Stimulated activated naive CD8-positive, alpha-beta T cell treated with anti-CD3 and anti-CD28 coated beads, Interleukin-15, Interleukin-2, amounts not matched to agents 100 ng/mL and 50 ng/mL, for 24 hours (primary cell): Measurements from ENCODE around the gene VPS33A.

Experiments used
- H3K27ac Mint-ChIP-seq: one replicate; pipeline ENCODE4 v1.8.0; 2021; ENCODE audit warnings: mild to moderate bottlenecking, mixed read lengths
- H3K27me3 Mint-ChIP-seq: one replicate; pipeline ENCODE4 v1.8.0; 2021; ENCODE audit warnings: mixed read lengths
- H3K36me3 Mint-ChIP-seq: one replicate; pipeline ENCODE4 v1.8.0; 2021; ENCODE audit warnings: low read depth, mixed read lengths
- H3K4me1 Mint-ChIP-seq: one replicate; pipeline ENCODE4 v1.8.0; 2021; ENCODE audit warnings: low read depth, mixed read lengths
- H3K4me3 Mint-ChIP-seq: one replicate; pipeline ENCODE4 v1.8.0; 2021; ENCODE audit warnings: mild to moderate bottlenecking, mixed read lengths
- H3K9me3 Mint-ChIP-seq: one replicate; pipeline ENCODE4 v1.8.0; 2021; ENCODE audit warnings: mixed read lengths

The VPS33A gene

GRCh38 chr12:122185494-122186082 lies 80.7 kb downstream of the VPS33A start:
- peaks cover 12% of the 10 kb centered on the region for H3K27me3 Mint-ChIP-seq
- H3K36me3 Mint-ChIP-seq: no peaks in the 10 kb centered on the region
- no peaks in the 10 kb centered on the region for H3K9me3 Mint-ChIP-seq
- no peak overlapping the region for H3K4me3 Mint-ChIP-seq
- peaks cover 15% of the 10 kb centered on the region for H3K4me1 Mint-ChIP-seq
- H3K27ac Mint-ChIP-seq: no peak overlapping the region

DNA sequence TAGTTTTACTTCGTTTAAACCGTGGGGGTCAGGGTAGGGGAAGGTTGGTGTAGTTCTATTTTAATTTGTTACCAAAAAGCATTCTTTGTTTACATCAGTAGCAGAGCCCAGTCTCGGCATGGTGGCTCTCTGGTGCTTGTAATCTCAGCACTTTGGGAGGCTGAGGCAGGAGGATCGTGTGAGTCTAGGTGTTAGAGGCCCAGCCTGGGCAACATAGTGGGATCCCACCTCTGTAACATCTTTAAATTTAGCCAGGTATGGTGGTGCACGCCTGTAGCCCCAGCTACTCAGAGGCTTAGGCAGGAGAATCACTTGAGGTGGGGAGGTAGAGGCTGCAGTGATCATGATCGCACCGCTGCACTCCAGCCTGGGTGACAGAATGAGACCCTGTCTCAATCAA lies 81.2 kb downstream of the VPS33A start:
- Mint-ChIP-seq H3K4me3 (no peak overlapping the region), H3K4me1 (peaks cover 16% of the 10 kb centered on the region), H3K27me3 (peaks cover 12% of the 10 kb centered on the region)

GRCh38 chr12:122184517-122184916 lies 81.8 kb downstream of the VPS33A start:
- Mint-ChIP-seq H3K9me3 (no peaks in the 10 kb centered on the region), H3K27ac (no peak overlapping the region), H3K27me3 (peaks cover 12% of the 10 kb centered on the region), H3K4me1 (peaks cover 19% of the 10 kb centered on the region), H3K4me3 (peak overlapping the region; percentile 44), H3K36me3 (no peaks in the 10 kb centered on the region)

More for the DNA sequence above, 81.2 kb downstream of the VPS33A start:
- Mint-ChIP-seq H3K27ac (no peak overlapping the region), H3K36me3 (no peaks in the 10 kb centered on the region), H3K9me3 (no peaks in the 10 kb centered on the region)

- H3K36me3 Mint-ChIP-seq: no peaks in the 10 kb centered on the region
- peak overlapping the region; percentile 51 for H3K4me3 Mint-ChIP-seq
- no peak overlapping the region for H3K27ac Mint-ChIP-seq
- peaks cover 19% of the 10 kb centered on the region for H3K4me1 Mint-ChIP-seq
- peaks cover 12% of the 10 kb centered on the region for H3K27me3 Mint-ChIP-seq
- no peaks in the 10 kb centered on the region for H3K9me3 Mint-ChIP-seq
These were observed 82.7 kb downstream of the VPS33A start for GRCh38 chr12:122183588-122183940.

DNA sequence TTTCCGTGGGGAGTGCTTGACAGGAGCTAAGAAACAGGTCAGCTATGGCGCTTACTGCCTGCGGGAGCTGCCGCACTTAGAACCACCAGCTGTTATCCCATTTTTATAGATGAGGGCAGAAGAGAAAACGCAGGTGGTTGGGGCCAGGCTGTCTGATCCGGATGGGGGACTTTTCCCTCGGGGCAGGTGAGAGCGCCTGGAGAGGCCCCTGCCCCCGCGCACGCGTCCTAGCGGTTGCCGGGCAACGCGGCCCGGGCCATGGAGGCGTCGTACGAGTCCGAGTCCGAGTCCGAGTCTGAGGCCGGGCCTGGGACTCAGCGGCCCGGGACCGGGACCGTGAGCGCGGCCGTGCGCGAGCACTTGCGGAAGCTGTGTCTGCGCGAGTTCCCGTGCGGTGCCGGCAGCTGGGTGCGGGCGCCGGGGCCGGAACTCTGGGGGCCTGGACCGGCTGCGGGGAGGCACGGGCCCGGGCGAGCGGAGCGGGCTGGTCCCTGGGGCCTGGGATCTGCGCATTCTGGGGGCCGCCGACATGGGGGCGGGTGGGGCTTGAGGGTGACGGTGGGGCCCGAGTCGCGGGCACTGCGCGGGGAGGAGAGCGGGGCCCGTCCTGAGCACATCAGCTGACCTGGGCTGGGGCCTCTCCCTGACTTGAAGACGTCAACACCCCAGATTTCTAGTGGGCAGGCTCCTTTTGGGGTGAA lies 83.3 kb downstream of the VPS33A start, which contains the start of gene LRRC43:
TSS of gene LRRC43 (plus strand) at position 237 of the 701 bp plus-strand sequence. CDS start at position 259, 22 bp downstream.
- H3K27ac Mint-ChIP-seq: no peak within 1 kb of the TSS
- H3K27me3 Mint-ChIP-seq: peaks cover 12% of the 10 kb centered on the region
- H3K4me3 Mint-ChIP-seq: peak within 1 kb of the TSS; percentile 71
- H3K9me3 Mint-ChIP-seq: no peaks in the 10 kb centered on the region
- H3K36me3 Mint-ChIP-seq: no peaks in the 10 kb centered on the region
- H3K4me1 Mint-ChIP-seq: peaks cover 19% of the 10 kb centered on the region
